ENCODE measurements around the gene TP53BP2.

Gene TP53BP2

DNA sequence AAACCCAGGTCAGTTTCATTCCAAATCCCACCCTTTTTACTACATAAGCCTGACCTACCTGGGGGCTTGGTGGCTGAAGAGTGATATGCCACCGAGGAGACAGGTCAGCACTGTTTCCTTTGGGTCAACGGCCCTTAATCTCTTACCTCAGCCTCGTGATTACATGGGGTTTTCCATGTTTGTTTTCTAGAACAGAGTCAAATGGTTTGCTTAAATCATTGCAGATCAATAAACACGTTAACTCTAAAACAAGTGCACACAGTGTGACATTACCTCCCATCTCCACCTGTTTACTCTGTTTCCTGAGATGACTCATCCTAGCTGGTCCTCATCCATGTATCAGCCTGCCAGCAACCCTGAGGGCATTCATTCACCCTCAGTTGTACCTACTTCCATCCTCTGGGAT is 40.8 kb upstream of the TP53BP2 start:
- H2AFZ ChIP-seq (ENCODE audit: low read depth, low read length), result no peak overlapping the region
- H3K79me2 ChIP-seq (ENCODE audit: low read length), result no peaks in the 10 kb centered on the region
- no peaks in the 10 kb centered on the region for H4K20me1 ChIP-seq (ENCODE audit: insufficient read depth, low read length)
- TF ChIP-seq EZH2phosphoT487 (IDR thresholded peaks at IDR 0.05; ENCODE audit: low read depth) (no peak), CTCF (IDR thresholded peaks at IDR 0.05; ENCODE audit: low read depth, low read length) (no peak)
- no peak overlapping the region for H3K27ac ChIP-seq (ENCODE audit: low read length)
- no peaks in the 10 kb centered on the region for H3K9me3 ChIP-seq (ENCODE audit: insufficient read depth, low read length)
- H3K4me1 ChIP-seq (ENCODE audit: low read length), result peaks cover 11% of the 10 kb centered on the region
- no peak overlapping the region for H3K4me2 ChIP-seq (ENCODE audit: low read length)
- no peak overlapping the region for H3K4me3 ChIP-seq (ENCODE audit: low read length)
- H3K27me3 ChIP-seq (ENCODE audit: low read depth, low read length), result no peaks in the 10 kb centered on the region
- no peaks in the 10 kb centered on the region for H3K36me3 ChIP-seq (replicated peaks; ENCODE audit: low read depth, low read length)
- no peak overlapping the region for H3K9ac ChIP-seq (ENCODE audit: low read length)

GRCh38 chr1:223885614-223886013 is 39.9 kb upstream of the TP53BP2 start:
- Histone ChIP-seq H4K20me1 (ENCODE audit: insufficient read depth, low read length) (no peaks in the 10 kb centered on the region), H3K27ac (ENCODE audit: low read length) (no peak overlapping the region), H3K4me3 (ENCODE audit: low read length) (no peak overlapping the region), H3K9ac (ENCODE audit: low read length) (no peak overlapping the region), H3K4me2 (ENCODE audit: low read length) (no peak overlapping the region), H3K9me3 (ENCODE audit: insufficient read depth, low read length) (no peaks in the 10 kb centered on the region), H3K36me3 (replicated peaks; ENCODE audit: low read depth, low read length) (no peaks in the 10 kb centered on the region), H3K4me1 (ENCODE audit: low read length) (peaks cover 11% of the 10 kb centered on the region), H3K27me3 (ENCODE audit: low read depth, low read length) (no peaks in the 10 kb centered on the region), H2AFZ (ENCODE audit: low read depth, low read length) (no peak overlapping the region), H3K79me2 (ENCODE audit: low read length) (no peaks in the 10 kb centered on the region)
- no peak for TF ChIP-seq CTCF (IDR thresholded peaks at IDR 0.05; ENCODE audit: low read depth, low read length)
- no peak for TF ChIP-seq EZH2phosphoT487 (IDR thresholded peaks at IDR 0.05; ENCODE audit: low read depth)

GRCh38 chr1:223878598-223879325 is 33.0 kb upstream of the TP53BP2 start:
- TF ChIP-seq EZH2phosphoT487 (IDR thresholded peaks at IDR 0.05; ENCODE audit: low read depth) (no peak), CTCF (IDR thresholded peaks at IDR 0.05; ENCODE audit: low read depth, low read length) (no peak)
- Histone ChIP-seq H3K4me2 (ENCODE audit: low read length) (no peak overlapping the region), H3K9ac (ENCODE audit: low read length) (no peak overlapping the region), H3K27ac (ENCODE audit: low read length) (no peak overlapping the region), H3K4me3 (ENCODE audit: low read length) (no peak overlapping the region), H3K9me3 (ENCODE audit: insufficient read depth, low read length) (no peaks in the 10 kb centered on the region), H3K27me3 (ENCODE audit: low read depth, low read length) (no peaks in the 10 kb centered on the region), H4K20me1 (ENCODE audit: insufficient read depth, low read length) (no peaks in the 10 kb centered on the region), H2AFZ (ENCODE audit: low read depth, low read length) (no peak overlapping the region), H3K79me2 (ENCODE audit: low read length) (no peaks in the 10 kb centered on the region), H3K4me1 (ENCODE audit: low read length) (no peaks in the 10 kb centered on the region), H3K36me3 (replicated peaks; ENCODE audit: low read depth, low read length) (no peaks in the 10 kb centered on the region)

DNA sequence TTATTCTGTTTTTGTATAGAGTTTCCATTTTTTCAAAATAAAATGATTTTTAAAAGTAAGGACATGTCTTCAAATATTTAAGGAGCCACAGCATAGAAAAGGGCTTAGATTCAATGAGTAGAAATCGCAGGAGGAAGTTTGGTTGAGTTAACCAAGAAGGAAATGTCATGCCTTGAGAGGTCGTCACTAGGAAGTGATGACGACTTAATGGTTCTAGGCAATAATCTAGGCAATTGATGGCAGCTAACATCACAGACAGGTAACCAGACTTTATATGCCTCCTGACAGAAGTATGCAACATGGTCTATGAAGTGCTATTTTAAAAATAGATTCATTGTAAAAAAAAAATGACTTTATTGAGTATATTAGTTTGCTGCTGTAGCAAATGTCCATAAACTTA is 32.1 kb upstream of the TP53BP2 start:
- no peaks in the 10 kb centered on the region for H4K20me1 ChIP-seq (ENCODE audit: insufficient read depth, low read length)
- no peaks in the 10 kb centered on the region for H3K79me2 ChIP-seq (ENCODE audit: low read length)
- no peaks in the 10 kb centered on the region for H3K4me1 ChIP-seq (ENCODE audit: low read length)
- no peak overlapping the region for H3K9ac ChIP-seq (ENCODE audit: low read length)
- TF ChIP-seq EZH2phosphoT487 (IDR thresholded peaks at IDR 0.05; ENCODE audit: low read depth) (no peak), CTCF (IDR thresholded peaks at IDR 0.05; ENCODE audit: low read depth, low read length) (no peak)
- H3K27me3 ChIP-seq (ENCODE audit: low read depth, low read length), result peaks cover 7% of the 10 kb centered on the region; the same call in 1 of the 2 replicates
- H3K36me3 ChIP-seq (replicated peaks; ENCODE audit: low read depth, low read length), result no peaks in the 10 kb centered on the region
- no peak overlapping the region for H3K4me3 ChIP-seq (ENCODE audit: low read length)
- H3K27ac ChIP-seq (ENCODE audit: low read length), result no peak overlapping the region
- no peak overlapping the region for H2AFZ ChIP-seq (ENCODE audit: low read depth, low read length)
- no peaks in the 10 kb centered on the region for H3K9me3 ChIP-seq (ENCODE audit: insufficient read depth, low read length)
- no peak overlapping the region for H3K4me2 ChIP-seq (ENCODE audit: low read length)

All from OCI-LY3 (cell line).